Stimulated activated naive CD4-positive, alpha-beta T cell (primary cell): ENCODE data around the gene TLE5.
"Not testable (repeated sequence)": the region's sequence is repeated elsewhere in the genome, so short reads cannot be mapped to it uniquely, and the experiment has no call there.

ENCODE experiments used
- DNase-seq, 6 experiments: peaks; one replicate each; lab custom pipeline; 2025; lab: John Stamatoyannopoulos, UW

TLE5 gene

GRCh38 chr19:3045191-3045590 is 17.1 kb downstream of the TLE5 start:
- no peak for DNase-seq

- DNase-seq: no peak
These were observed 19.6 kb downstream of the TLE5 start for GRCh38 chr19:3042621-3043267.

- peak in 1 of 6 experiments; percentile 12 for DNase-seq
These were observed 20.3 kb downstream of the TLE5 start for GRCh38 chr19:3041761-3042620.

GRCh38 chr19:3041327-3041726 is 21.0 kb downstream of the TLE5 start:
- no peak for DNase-seq

GRCh38 chr19:3039641-3040077 is 22.6 kb downstream of the TLE5 start:
- DNase-seq: no peak

GRCh38 chr19:3039125-3039524 is 23.2 kb downstream of the TLE5 start:
- DNase-seq: no peak

GRCh38 chr19:3038214-3038613 is 24.1 kb downstream of the TLE5 start:
- DNase-seq: no peak

- not testable (repeated sequence) for DNase-seq
These were observed 25.2 kb downstream of the TLE5 start for GRCh38 chr19:3036977-3037544.

GRCh38 chr19:3036119-3036976 is 25.9 kb downstream of the TLE5 start:
- DNase-seq: peak; percentile 68 to 90 (median 80)

GRCh38 chr19:3035542-3036118 is 26.7 kb downstream of the TLE5 start:
- peak; percentile 85 to 96 (median 94) for DNase-seq

- DNase-seq: peak in 3 of 6 experiments; percentile 29 to 74 (median 46)
These were observed 27.4 kb downstream of the TLE5 start for GRCh38 chr19:3034656-3035541.

- DNase-seq: no peak
These were observed 28.0 kb downstream of the TLE5 start for GRCh38 chr19:3034406-3034655.

GRCh38 chr19:3033595-3034405 is 28.5 kb downstream of the TLE5 start:
- DNase-seq: no peak

GRCh38 chr19:3031607-3031867 is 30.8 kb downstream of the TLE5 start:
- DNase-seq: no peak

- peak in 1 of 6 experiments; percentile 20 for DNase-seq
These were observed 33.0 kb downstream of the TLE5 start, which contains the start of gene TLE2 for GRCh38 chr19:3029065-3029923. TSS of gene TLE2 (minus strand) at chr19:3029280. CDS start at chr19:3028904, 376 bp downstream.

GRCh38 chr19:3028305-3029064 is 33.8 kb downstream of the TLE5 start:
- peak in 2 of 6 experiments; percentile 20 to 41 for DNase-seq

- no peak for DNase-seq
These were observed 34.4 kb downstream of the TLE5 start for GRCh38 chr19:3027981-3028304.

GRCh38 chr19:3027292-3027691 is 35.0 kb downstream of the TLE5 start:
- DNase-seq: no peak

- DNase-seq: no peak
These were observed 35.5 kb downstream of the TLE5 start for GRCh38 chr19:3026768-3027167.
